HG03139 (cell line): ENCODE results near the gene FBXO36.
A peak's percentile ranks its signal among the peaks of the same experiment; 100 is the strongest.
"Not testable (repeated sequence)": the region's sequence is repeated elsewhere in the genome, so short reads cannot be mapped to it uniquely, and the experiment has no call there.

ENCODE experiments used
- ATAC-seq: cut with Tn5 transposase; IDR thresholded peaks from one replicate; pipeline ENCODE4 v1.9.1; 2021; ENCODE audit not compliant: unreplicated experiment

The FBXO36 gene

DNA sequence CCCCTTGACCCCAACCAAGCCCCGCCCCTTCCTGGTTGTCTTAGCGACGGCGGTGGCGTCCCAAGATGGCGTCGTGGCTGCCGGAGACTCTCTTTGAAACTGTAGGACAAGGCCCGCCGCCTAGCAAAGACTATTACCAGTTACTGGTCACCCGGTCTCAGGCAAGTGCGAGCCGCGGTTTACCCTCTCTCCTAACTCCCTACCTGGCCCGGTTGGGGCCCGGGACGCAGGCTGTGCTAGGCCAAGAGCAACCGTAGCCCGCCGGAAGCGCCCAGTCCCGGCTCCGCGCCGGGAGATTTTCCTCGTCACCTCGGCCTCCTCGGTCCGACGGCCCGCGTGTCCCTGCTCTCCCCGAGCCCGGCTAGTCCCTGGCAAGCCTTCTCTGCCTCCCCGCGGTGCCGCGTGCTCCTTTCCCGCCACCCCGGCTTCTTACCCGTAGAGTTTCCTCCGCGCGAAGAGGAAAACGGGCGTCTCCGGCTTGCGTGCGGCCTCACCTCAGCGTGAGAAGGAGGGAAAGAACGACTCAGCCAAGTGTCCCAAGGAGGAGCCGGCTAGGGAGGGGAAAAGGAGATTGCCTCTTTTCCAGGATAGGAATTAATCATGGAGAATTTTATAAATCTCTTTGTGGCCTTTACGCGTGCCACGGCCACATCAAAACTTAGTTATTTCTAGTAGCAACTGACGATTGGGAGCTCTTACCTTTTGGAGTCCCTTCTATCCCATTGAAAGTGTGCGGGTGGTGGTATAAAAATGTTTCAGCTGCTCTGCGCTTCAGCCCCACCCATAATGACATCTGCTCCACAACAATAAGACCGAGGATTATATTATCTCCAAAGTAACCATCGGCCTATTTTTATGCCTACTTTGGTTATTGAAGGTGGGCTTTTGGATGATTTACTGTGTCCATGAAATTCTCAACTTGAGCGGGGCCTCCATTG lies at the start of gene FBXO36:
Gene FBXO36 (plus strand): TSS at position 55 of the 938 bp plus-strand sequence. CDS start 11 bp downstream, at position 66.
- ATAC-seq, result peak; percentile 55

- peak; percentile 90 for ATAC-seq
These were observed 49.2 kb upstream of the FBXO36 start for GRCh38 chr2:229873123-229873581.

DNA sequence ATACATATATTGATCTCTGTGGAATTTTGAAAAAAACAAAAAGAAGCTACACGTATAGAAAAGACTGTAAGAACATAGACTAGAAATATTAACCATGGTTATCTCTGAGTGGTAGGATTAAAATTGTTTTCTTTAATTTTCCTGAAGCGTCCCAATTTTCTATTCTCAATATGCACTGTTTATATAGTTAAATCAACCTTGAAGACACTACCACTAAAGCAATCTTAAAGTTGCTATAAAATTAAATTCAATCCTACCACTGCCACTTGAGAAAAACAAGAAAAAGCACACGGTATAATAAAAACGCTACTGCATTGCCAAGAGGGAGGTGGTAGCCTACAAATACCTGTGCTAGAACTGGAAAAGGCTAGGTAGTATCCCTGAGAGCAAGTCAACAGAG lies 47.7 kb upstream of the FBXO36 start:
- no peak for ATAC-seq

- ATAC-seq, result no peak
These were observed 46.8 kb upstream of the FBXO36 start for GRCh38 chr2:229875549-229875948.

DNA sequence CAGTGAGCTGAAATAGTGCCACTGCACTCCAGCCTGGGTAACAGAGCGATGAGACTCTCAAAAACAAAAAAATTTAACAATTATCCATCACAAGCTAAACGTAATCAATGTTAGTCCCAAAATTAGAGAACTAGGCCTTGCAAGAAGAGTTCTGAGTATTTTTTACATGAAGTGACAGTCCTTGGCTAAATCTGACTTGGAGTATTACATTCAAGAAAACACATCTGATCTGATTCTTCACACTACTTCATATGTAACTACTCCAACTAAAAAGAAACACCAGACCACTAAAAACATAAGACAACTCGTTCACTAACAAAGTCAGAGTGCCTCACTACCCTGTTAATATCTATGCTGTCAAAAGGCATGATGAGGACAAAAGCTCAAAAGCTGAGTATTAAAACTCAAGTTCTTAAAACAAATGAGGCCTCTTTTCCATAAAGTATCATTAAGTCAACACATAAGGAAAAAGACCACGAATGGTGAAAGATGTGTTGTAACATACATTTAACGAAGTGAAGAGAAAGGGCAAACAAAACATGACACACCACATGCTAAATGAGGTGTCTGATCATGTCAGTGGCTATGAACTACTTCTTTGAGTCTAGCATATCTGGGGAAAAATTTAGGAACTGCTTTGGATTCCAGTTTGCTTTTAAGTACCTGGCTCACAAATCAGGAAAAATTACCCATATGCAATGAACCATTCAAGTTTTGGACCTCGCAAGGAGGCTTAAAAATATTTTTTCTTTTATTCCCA lies 42.9 kb upstream of the FBXO36 start:
- ATAC-seq, result no peak

- ATAC-seq, result no peak
These were observed 41.3 kb upstream of the FBXO36 start for GRCh38 chr2:229880892-229881586.

DNA sequence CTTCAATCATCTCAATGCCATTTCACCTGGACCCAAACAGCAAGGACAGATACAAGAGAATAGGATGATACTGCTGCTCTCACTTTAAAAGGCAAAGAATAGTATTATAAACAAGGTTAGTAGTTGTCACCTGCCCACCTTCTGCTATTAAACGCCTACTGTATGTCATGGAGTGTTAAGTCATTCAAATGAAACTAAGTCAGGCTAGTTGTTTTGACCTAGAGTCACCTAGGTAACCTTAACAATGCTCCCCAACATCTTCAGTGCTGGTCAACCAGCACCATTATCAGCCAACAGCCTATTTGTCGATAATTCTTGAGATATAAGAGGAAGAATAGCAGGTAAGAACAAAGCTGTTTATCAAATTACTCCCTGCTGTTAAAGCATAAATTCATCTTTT lies 39.7 kb upstream of the FBXO36 start:
- no peak for ATAC-seq

DNA sequence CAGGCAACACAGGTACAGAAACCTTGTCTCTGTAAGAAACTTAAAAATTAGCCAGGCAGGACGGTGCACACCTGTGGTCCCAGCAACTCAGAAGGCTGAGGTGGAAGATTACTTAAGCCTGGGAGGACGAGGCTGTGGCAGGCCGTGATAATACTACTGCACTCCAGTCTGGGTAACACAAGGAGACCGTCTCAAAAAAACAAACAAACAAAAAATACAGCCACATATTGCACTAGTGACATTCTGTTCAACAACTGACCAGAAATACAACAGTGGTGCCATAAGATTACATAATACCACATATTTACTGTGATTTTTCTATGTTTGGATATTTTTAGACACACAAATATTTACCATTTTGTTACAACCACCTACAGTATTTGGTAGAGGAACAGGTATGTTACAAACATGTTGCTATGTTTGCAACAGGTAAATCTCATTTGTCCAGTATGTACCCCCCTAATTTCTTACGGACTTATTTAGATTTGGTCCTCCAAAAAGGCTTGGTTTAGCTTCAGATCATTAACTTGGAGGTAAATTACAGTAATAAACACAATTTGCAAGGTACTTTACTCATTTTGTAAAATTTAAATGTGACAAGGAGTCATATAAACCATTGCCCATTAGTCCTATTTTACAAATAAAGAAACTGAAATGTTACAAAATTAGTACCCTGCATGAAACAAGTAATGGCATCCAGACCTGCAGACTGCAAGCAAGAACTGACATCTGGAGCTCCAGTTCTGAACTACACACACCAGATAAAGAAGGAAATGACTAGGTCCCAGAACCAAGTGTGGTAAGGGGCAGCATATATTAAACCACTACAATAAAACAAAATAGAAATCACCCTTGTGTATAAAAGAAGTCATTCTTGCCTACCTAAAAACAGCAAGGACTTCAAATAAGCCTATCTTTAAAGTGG lies 37.3 kb upstream of the FBXO36 start:
- peak; percentile 63 for ATAC-seq

- ATAC-seq, result no peak
These were observed 34.9 kb upstream of the FBXO36 start for GRCh38 chr2:229887441-229887840.

- no peak for ATAC-seq
These were observed 34.3 kb upstream of the FBXO36 start for GRCh38 chr2:229888031-229888430.

- ATAC-seq, result no peak
These were observed 33.3 kb upstream of the FBXO36 start for GRCh38 chr2:229889023-229889422.

- ATAC-seq, result no peak
These were observed 25.4 kb upstream of the FBXO36 start for GRCh38 chr2:229896857-229897256.

DNA sequence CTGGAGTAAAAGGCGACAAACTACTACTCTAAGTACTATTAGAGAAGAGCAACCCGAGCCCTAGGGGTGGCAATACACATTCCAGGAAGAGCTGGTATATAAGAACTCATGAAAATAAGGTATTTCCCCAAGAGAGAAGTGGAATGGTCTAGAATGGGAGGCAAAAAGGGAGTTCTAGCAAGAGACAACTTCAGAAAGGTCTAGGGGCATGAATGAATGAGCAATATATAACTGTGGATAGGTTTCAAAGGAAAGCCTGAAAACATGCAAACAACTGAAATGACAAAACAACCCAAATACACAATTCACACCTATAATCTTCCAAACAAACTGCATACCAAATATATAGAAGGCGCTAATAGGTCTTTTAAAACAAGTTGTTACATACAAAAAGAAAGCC lies 22.7 kb upstream of the FBXO36 start:
- ATAC-seq, result no peak

DNA sequence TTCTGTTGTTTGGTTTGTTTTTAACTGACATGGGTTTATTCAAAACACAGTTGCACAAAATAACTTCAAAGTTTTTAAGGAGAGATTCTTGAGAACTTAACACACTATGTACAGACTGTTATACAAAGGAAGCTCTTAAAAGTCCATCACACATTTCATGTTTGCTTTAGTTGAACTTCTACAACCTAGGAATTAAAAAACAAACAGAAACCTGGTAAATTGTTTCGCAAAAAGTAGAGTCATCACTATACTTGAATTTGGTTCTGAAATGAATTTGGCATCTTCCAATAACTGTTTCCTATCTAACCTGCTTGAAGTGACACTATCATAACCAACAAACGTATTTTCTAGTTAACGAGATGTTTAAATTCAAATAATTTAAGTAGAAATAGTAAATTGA lies 22.3 kb upstream of the FBXO36 start:
- no peak for ATAC-seq

DNA sequence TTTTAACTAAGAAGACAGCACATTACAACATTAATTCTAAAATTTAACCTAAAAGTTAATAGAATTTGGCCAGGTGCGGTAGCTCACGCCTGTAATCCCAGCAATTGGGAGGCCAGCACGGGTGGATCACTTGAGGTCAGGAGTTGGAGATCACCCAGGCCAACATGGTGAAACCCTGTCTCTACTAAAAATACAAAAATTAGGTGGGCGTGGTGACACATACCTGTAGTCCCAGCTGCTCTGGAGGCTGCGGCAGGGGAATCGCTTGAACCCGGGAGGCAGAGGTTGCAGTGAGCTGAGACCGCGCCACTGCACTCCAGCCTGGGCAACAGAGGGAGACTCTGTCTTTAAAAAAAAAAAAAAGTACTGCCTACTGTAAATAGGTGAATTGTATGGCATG lies 21.8 kb upstream of the FBXO36 start:
- not testable (repeated sequence) for ATAC-seq

GRCh38 chr2:229901819-229902218 lies 20.5 kb upstream of the FBXO36 start:
- ATAC-seq, result no peak

- no peak for ATAC-seq
These were observed 19.3 kb upstream of the FBXO36 start for GRCh38 chr2:229903037-229903436.

- ATAC-seq, result no peak
These were observed 16.7 kb upstream of the FBXO36 start for GRCh38 chr2:229905601-229906000.

DNA sequence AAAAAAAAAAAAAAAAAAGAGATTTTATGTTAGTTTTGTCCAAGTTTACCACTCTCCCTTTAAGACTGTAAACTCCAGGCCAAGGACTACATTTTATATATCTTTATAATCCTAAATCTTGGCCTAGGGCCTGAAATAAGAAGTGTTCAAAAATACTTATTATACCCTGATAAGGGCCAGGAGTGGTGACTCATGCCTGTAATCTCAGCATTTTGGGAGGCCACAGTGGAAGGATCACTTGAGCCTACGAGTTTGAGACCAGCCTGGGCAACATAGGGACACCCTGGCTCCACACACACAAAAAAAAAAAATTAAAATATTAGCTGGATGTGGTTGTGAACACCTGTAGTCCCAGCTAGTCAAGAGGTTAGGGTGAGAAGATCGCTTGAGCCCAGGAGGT lies 13.2 kb upstream of the FBXO36 start:
- ATAC-seq, result no peak

- peak; percentile 11 for ATAC-seq
These were observed 12.0 kb upstream of the FBXO36 start for GRCh38 chr2:229910147-229910831.
